Measurements from ENCODE around the gene SCN2A. TPM values are rescaled to one million over a fixed set of nuclear protein-coding genes. Genes with fewer than 3 reads are reported as not detected.

The SCN2A gene
- total and polyA plus RNA-seq, 10 of the 15 experiments (the other 5 are each of a cell fraction or from before 2014, with no cell fraction given), result 0.01 TPM; not detected in 8

DNA sequence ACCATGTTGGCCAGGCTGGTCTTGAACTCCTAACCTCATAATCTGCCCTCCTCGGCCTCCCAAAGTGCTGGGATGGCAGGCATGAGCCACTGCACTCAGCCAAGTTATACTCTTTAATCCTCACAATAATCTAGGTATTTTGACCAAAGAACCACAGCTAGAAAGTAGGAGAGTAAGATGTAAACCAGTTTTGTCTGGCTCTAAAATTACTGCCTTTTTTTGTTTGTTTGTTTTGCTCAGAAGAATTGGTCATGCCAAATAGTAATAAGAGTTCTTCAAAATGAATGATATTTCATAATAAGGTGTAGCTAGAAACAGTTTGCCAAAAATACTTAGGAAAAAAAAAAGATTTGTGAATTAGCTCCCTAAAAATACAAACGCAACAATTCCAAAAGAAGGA lies 36.7 kb downstream of the SCN2A start (continued):
- TF ChIP-seq ZNF207 (IDR thresholded peaks at IDR 0.05; ENCODE audit: borderline replicate concordance) (no peak), SREBF2 (IDR thresholded peaks at IDR 0.05; ENCODE audit: low read length) (no peak), JUNB (IDR thresholded peaks at IDR 0.05) (no peak), CHD1 (IDR thresholded peaks at IDR 0.05; ENCODE audit: low read depth, low read length) (no peak), KLF5 (IDR thresholded peaks at IDR 0.05; ENCODE audit: partially characterized antibody) (no peak), HDAC6 (IDR thresholded peaks at IDR 0.05; ENCODE audit: unreplicated experiment) (no peak), ATF7 (IDR thresholded peaks at IDR 0.05; ENCODE audit: low read depth) (no peak)
- TF ChIP-seq, protein P1, sequence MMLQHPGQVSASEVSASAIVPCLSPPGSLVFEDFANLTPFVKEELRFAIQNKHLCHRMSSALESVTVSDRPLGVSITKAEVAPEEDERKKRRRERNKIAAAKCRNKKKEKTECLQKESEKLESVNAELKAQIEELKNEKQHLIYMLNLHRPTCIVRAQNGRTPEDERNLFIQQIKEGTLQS (IDR thresholded peaks at IDR 0.05; ENCODE audit: borderline replicate concordance, extremely low read depth, low read depth, low read length), result no peak

DNA sequence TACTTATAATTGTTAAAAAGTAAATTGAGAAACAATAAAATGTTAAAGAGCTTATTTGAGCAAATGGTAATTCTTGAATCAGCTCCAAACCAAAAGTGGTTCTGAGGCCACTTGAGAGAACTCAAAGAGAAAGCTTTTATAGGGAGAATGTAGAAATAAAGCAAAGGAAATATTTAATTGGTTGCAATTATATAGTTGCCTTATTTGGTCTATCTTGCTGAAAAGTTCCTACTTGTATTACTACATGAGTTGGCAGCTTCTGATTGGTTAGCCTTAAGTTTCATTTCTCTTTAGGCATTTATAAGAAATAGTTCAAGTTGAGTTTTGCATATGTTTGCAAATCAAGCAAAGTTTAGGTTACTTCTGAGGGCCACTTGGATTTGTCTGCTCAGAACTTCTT lies 38.1 kb downstream of the SCN2A start:
- Histone ChIP-seq H3K9ac (ENCODE audit: control insufficient read depth, insufficient read depth, low read length) (no peak overlapping the region), H3K27ac (ENCODE audit: control insufficient read depth, insufficient read depth) (no peak overlapping the region), H3K9me3 (replicated peaks; ENCODE audit: control insufficient read depth, insufficient read depth, low read length) (no peaks in the 10 kb centered on the region), H3K36me3 (ENCODE audit: control insufficient read depth in 2 of 2, insufficient read depth in 2 of 2, low read length in 1 of 2) (no peaks in the 10 kb centered on the region), H3K79me2 (ENCODE audit: control insufficient read depth, insufficient read depth, low read length) (no peaks in the 10 kb centered on the region), H3K4me3 (no peak overlapping the region), H4K20me1 (ENCODE audit: control insufficient read depth, insufficient read depth) (no peaks in the 10 kb centered on the region), H2AFZ (ENCODE audit: control insufficient read depth, low read depth, low read length) (no peak overlapping the region), H3K4me2 (ENCODE audit: control insufficient read depth, insufficient read depth) (no peak overlapping the region), H3K27me3 (replicated peaks in 1 of 2; ENCODE audit: control insufficient read depth in 2 of 2, insufficient read depth in 2 of 2, low read length in 1 of 2) (no peaks in the 10 kb centered on the region), H3K4me1 (ENCODE audit: control insufficient read depth, insufficient read depth, low read length) (no peaks in the 10 kb centered on the region)
- ATAC-seq (peak; percentile 45), DNase-seq (ENCODE audit: low read depth, low spot score) (no peak), FAIRE-seq (no peak)
- TF ChIP-seq, protein P2, sequence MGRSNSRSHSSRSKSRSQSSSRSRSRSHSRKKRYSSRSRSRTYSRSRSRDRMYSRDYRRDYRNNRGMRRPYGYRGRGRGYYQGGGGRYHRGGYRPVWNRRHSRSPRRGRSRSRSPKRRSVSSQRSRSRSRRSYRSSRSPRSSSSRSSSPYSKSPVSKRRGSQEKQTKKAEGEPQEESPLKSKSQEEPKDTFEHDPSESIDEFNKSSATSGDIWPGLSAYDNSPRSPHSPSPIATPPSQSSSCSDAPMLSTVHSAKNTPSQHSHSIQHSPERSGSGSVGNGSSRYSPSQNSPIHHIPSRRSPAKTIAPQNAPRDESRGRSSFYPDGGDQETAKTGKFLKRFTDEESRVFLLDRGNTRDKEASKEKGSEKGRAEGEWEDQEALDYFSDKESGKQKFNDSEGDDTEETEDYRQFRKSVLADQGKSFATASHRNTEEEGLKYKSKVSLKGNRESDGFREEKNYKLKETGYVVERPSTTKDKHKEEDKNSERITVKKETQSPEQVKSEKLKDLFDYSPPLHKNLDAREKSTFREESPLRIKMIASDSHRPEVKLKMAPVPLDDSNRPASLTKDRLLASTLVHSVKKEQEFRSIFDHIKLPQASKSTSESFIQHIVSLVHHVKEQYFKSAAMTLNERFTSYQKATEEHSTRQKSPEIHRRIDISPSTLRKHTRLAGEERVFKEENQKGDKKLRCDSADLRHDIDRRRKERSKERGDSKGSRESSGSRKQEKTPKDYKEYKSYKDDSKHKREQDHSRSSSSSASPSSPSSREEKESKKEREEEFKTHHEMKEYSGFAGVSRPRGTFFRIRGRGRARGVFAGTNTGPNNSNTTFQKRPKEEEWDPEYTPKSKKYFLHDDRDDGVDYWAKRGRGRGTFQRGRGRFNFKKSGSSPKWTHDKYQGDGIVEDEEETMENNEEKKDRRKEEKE (IDR thresholded peaks at IDR 0.05), result no peak
- BruUV-seq (replicated peaks), result no TSS peak
- intact Hi-C loops (cut with micrococcal nuclease; ENCODE audit: unreplicated experiment) (no loop called here), in situ Hi-C loops (cut with MboI) (no loop called here)
- ChIA-PET CTCF (interaction anchor here (1.1 kb wide), 1 partner anchor 38 kb away, joined by 3 read pairs; the partner anchor contains the start of gene SCN2A), POLR2A (no interaction called here), SMC1A (ENCODE audit: uncharacterized antibody, unreplicated experiment) (interaction anchor here (1.0 to 1.6 kb wide), 2 partner anchors 14 to 16 kb away, joined by 3 to 4 read pairs; no protein-coding TSS in a partner anchor), RAD21 (ENCODE audit: unreplicated experiment) (interaction anchor here (1.3 kb wide), 1 partner anchor 38 kb away, joined by 3 read pairs; the partner anchor contains the start of gene SCN2A)
